NB4 (cell line): ENCODE measurements around the gene CD3G.

Source experiments
- CTCF ChIP-seq: IDR thresholded peaks from one replicate; pipeline ENCODE4 v1.5.1; 2012; ENCODE audit warnings: low read depth, low read length
- MAX ChIP-seq: IDR thresholded peaks from 2 replicates; pipeline ENCODE4 v1.6.1; 2011; ENCODE audit warnings: low read depth, low read length
- MYC ChIP-seq: IDR thresholded peaks from 2 replicates; pipeline ENCODE4 v1.6.1; 2011; ENCODE audit warnings: low read depth, low read length

GRCh38 chr11:118304227-118304567, 39.9 kb upstream of the CD3G start:
- TF ChIP-seq CTCF, result no peak
- no peak for TF ChIP-seq MYC
- TF ChIP-seq MAX, result no peak
